GM23338 (cell line): ENCODE results near the gene LMOD3. TPM values are rescaled to one million over a fixed set of nuclear protein-coding genes. Genes with fewer than 3 reads are reported as not detected.

Source experiments
- ATAC-seq: fragments of 200-7000 bp; cut with Tn5 transposase; 3 replicates; pipeline ENCODE4 v1.9.1; 2020
- DNase-seq: peaks from one replicate; pipeline ENCODE4 v3.0.0-alpha.2; 2015; ENCODE audit warnings: low spot score
- H2AFZ ChIP-seq: fragments of 200-600 bp; sonication (generic); 2 replicates; pipeline ENCODE4 v1.8.0; 2016; ENCODE audit warnings: antibody characterized with exemption, mild to moderate bottlenecking, moderate library complexity
- H3F3A ChIP-seq: fragments of 200-600 bp; sonication (generic); replicated peaks from 2 replicates; pipeline ENCODE4 v1.8.0; 2017; ENCODE audit warnings: antibody characterized with exemption, mixed run types, low read depth
- H3K27ac ChIP-seq: fragments of 200-600 bp; sonication (generic); 2 replicates; pipeline ENCODE4 v1.6.1; 2016; ENCODE audit warnings: low read depth
- H3K27me3 ChIP-seq: fragments of 200-600 bp; sonication (generic); 2 replicates; pipeline ENCODE4 v1.8.0; 2016; ENCODE audit warnings: mild to moderate bottlenecking, mixed run types, moderate library complexity; ENCODE audit not compliant: insufficient read depth
- H3K36me3 ChIP-seq: fragments of 200-600 bp; sonication (generic); 2 replicates; pipeline ENCODE4 v1.8.0; 2016; ENCODE audit warnings: mild to moderate bottlenecking; ENCODE audit not compliant: insufficient read depth
- H3K4me1 ChIP-seq: fragments of 200-600 bp; sonication (generic); 2 replicates; pipeline ENCODE4 v1.8.0; 2016; ENCODE audit warnings: mild to moderate bottlenecking, moderate library complexity; ENCODE audit not compliant: insufficient read depth
- H3K4me2 ChIP-seq: fragments of 200-600 bp; sonication (generic); 2 replicates; pipeline ENCODE4 v1.7.1; 2017; ENCODE audit warnings: mixed run types
- H3K4me3 ChIP-seq: fragments of 200-600 bp; sonication (generic); 2 replicates; pipeline ENCODE4 v1.6.1; 2016; ENCODE audit warnings: mixed run types
- H3K79me2 ChIP-seq: fragments of 200-600 bp; sonication (generic); replicated peaks from 2 replicates; pipeline ENCODE4 v1.8.0; 2017; ENCODE audit warnings: mild to moderate bottlenecking; ENCODE audit not compliant: insufficient read depth
- H3K9me2 ChIP-seq: fragments of 200-600 bp; sonication (generic); 2 replicates; pipeline ENCODE4 v1.8.0; 2017; ENCODE audit not compliant: insufficient read depth
- H4K20me1 ChIP-seq: fragments of 200-600 bp; sonication (generic); replicated peaks from 2 replicates; pipeline ENCODE4 v1.8.0; 2017; ENCODE audit warnings: mild to moderate bottlenecking; ENCODE audit not compliant: insufficient read depth
- H3K27ac Mint-ChIP-seq: 2 replicates; pipeline ENCODE4 v1.8.0; 2020; ENCODE audit warnings: inconsistent platforms, mild to moderate bottlenecking, moderate library complexity, mixed read lengths
- H3K27me3 Mint-ChIP-seq: 3 replicates; pipeline ENCODE4 v1.8.0; 2022; ENCODE audit warnings: low read depth, mild to moderate bottlenecking, moderate library complexity, mixed read lengths, inconsistent platforms; ENCODE audit not compliant: insufficient read depth, poor library complexity
- H3K36me3 Mint-ChIP-seq: 3 replicates; pipeline ENCODE4 v1.8.0; 2021; ENCODE audit warnings: low read depth, mild to moderate bottlenecking, inconsistent platforms, moderate library complexity, mixed read lengths
- H3K4me1 Mint-ChIP-seq: 3 replicates; pipeline ENCODE4 v1.8.0; 2020; ENCODE audit warnings: mild to moderate bottlenecking, inconsistent platforms, mixed read lengths
- H3K4me3 Mint-ChIP-seq: 3 replicates; pipeline ENCODE4 v1.8.0; 2021; ENCODE audit warnings: moderate library complexity, mild to moderate bottlenecking, inconsistent platforms, mixed read lengths
- H3K9me3 Mint-ChIP-seq: 3 replicates; pipeline ENCODE4 v1.8.0; 2020; ENCODE audit warnings: moderate library complexity, mild to moderate bottlenecking, inconsistent platforms, mixed read lengths
- CREB1 ChIP-seq: fragments of 250-450 bp; sonication (Bioruptor Pico); IDR thresholded peaks from 2 replicates; pipeline ENCODE4 v1.5.0; 2020; ENCODE audit warnings: low read depth, mild to moderate bottlenecking, moderate library complexity
- POLR2AphosphoS5 ChIP-seq: IDR thresholded peaks from 2 replicates; pipeline ENCODE4 v1.6.1; 2016; ENCODE audit warnings: antibody characterized with exemption, low read depth
- STAT1 ChIP-seq: IDR thresholded peaks from one replicate; pipeline ENCODE4 v1.6.1; 2016; ENCODE audit warnings: antibody characterized with exemption; ENCODE audit not compliant: unreplicated experiment
- ZNF114 ChIP-seq: fragments of 250-450 bp; sonication (Bioruptor Pico); IDR thresholded peaks from 2 replicates; pipeline ENCODE4 v1.5.0; 2020; ENCODE audit warnings: mild to moderate bottlenecking, moderate library complexity
- polyA plus RNA-seq: library from polyadenylated mRNA; unstranded; fragments of >200 nt; fragmentation: Nextera tagmentation; extraction: Ambion mirVana; gene quantifications from 2 replicates; pipeline ENCODE4 v1.2.1, GENCODE V29; 2016
- total RNA-seq: library from RNA; depleted of rRNA; stranded (reverse); fragments of >200 nt; shearing (Covaris generic); gene quantifications from 2 replicates; pipeline ENCODE4 v1.2.3, GENCODE V29; 2014
- TF ChIP-seq, protein P1 (sequence below): IDR thresholded peaks from one replicate; pipeline ENCODE4 v1.6.1; 2018; ENCODE audit warnings: antibody characterized with exemption; ENCODE audit not compliant: unreplicated experiment
- TF ChIP-seq, protein P2 (sequence below): IDR thresholded peaks from 2 replicates; pipeline ENCODE4 v1.6.1; 2016; ENCODE audit warnings: antibody characterized with exemption

Gene LMOD3
- total and polyA plus RNA-seq, 2 experiments from 2014 or later, result 0.06 TPM; not detected in 1

DNA sequence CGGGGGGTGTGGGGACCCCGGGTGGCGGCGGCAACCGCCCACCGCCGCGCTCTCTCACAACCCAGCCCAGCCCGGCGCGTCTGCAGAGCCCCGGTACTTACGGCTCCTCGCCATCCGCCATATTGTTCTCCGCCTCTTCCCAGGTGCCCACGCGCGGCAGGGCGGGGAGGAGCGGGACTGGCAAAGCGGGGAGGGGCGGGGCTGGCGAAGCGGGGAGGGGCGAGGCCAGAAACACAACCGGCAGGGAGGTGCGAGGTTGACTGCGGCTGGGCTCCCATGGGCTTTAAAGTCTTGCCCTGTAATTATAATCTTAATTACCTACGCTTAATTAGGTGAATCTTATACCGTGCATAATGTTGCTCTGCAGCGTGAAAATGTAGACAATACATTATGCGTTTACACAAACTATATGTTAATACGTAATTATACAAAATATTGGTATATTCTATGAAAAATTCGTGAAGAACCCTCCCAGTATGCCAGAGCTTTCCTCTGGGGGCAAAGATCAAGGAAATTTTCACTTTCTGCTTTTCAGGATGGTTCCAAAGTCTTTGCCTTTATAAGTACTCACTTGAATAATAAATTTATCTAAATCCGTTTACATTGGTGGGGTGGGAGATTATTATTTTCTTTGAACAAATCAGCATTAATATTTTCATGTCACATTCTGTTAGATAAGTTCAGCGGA, 42.0 kb downstream of the LMOD3 start, which contains the start of gene UBA3:
Gene UBA3 (minus strand): TSS at position 133 of the 688 bp plus-strand sequence. CDS start 12 bp downstream, at position 121.
- Mint-ChIP-seq H3K4me3 (peak within 1 kb of the TSS; percentile 91), H3K9me3 (no peaks in the 10 kb centered on the region), H3K4me1 (peaks cover 35% of the 10 kb centered on the region), H3K36me3 (peaks cover 5% of the 10 kb centered on the region; the same call in 1 of the 3 replicates), H3K27ac (no peak within 1 kb of the TSS; the same call in 1 of the 2 replicates), H3K27me3 (no peaks in the 10 kb centered on the region)
- H4K20me1 ChIP-seq, result no peaks in the 10 kb centered on the region
- peak; percentile 82 for TF ChIP-seq POLR2AphosphoS5
- TF ChIP-seq, protein P1, sequence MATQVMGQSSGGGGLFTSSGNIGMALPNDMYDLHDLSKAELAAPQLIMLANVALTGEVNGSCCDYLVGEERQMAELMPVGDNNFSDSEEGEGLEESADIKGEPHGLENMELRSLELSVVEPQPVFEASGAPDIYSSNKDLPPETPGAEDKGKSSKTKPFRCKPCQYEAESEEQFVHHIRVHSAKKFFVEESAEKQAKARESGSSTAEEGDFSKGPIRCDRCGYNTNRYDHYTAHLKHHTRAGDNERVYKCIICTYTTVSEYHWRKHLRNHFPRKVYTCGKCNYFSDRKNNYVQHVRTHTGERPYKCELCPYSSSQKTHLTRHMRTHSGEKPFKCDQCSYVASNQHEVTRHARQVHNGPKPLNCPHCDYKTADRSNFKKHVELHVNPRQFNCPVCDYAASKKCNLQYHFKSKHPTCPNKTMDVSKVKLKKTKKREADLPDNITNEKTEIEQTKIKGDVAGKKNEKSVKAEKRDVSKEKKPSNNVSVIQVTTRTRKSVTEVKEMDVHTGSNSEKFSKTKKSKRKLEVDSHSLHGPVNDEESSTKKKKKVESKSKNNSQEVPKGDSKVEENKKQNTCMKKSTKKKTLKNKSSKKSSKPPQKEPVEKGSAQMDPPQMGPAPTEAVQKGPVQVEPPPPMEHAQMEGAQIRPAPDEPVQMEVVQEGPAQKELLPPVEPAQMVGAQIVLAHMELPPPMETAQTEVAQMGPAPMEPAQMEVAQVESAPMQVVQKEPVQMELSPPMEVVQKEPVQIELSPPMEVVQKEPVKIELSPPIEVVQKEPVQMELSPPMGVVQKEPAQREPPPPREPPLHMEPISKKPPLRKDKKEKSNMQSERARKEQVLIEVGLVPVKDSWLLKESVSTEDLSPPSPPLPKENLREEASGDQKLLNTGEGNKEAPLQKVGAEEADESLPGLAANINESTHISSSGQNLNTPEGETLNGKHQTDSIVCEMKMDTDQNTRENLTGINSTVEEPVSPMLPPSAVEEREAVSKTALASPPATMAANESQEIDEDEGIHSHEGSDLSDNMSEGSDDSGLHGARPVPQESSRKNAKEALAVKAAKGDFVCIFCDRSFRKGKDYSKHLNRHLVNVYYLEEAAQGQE, result peak; percentile 20
- TF ChIP-seq, protein P2, sequence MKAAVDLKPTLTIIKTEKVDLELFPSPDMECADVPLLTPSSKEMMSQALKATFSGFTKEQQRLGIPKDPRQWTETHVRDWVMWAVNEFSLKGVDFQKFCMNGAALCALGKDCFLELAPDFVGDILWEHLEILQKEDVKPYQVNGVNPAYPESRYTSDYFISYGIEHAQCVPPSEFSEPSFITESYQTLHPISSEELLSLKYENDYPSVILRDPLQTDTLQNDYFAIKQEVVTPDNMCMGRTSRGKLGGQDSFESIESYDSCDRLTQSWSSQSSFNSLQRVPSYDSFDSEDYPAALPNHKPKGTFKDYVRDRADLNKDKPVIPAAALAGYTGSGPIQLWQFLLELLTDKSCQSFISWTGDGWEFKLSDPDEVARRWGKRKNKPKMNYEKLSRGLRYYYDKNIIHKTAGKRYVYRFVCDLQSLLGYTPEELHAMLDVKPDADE, result no peak
- H3K79me2 ChIP-seq, result peaks cover 37% of the 10 kb centered on the region
- H3K4me2 ChIP-seq, result peak within 1 kb of the TSS; percentile 92
- ATAC-seq (peak; percentile 84), DNase-seq (peak; percentile 93)
- no peaks in the 10 kb centered on the region for H3K9me2 ChIP-seq
- no peaks in the 10 kb centered on the region for H3K36me3 ChIP-seq
- no peak within 1 kb of the TSS for H2AFZ ChIP-seq
- no peaks in the 10 kb centered on the region for H3K27me3 ChIP-seq
- 0 out of 2 replicates have a peak within 1 kb of the TSS, but pooled peaks have one; percentile 46 for H3K27ac ChIP-seq
- H3K4me3 ChIP-seq, result peak within 1 kb of the TSS; percentile 86
- peaks cover 26% of the 10 kb centered on the region for H3K4me1 ChIP-seq
- no peaks in the 10 kb centered on the region for H3F3A ChIP-seq

DNA sequence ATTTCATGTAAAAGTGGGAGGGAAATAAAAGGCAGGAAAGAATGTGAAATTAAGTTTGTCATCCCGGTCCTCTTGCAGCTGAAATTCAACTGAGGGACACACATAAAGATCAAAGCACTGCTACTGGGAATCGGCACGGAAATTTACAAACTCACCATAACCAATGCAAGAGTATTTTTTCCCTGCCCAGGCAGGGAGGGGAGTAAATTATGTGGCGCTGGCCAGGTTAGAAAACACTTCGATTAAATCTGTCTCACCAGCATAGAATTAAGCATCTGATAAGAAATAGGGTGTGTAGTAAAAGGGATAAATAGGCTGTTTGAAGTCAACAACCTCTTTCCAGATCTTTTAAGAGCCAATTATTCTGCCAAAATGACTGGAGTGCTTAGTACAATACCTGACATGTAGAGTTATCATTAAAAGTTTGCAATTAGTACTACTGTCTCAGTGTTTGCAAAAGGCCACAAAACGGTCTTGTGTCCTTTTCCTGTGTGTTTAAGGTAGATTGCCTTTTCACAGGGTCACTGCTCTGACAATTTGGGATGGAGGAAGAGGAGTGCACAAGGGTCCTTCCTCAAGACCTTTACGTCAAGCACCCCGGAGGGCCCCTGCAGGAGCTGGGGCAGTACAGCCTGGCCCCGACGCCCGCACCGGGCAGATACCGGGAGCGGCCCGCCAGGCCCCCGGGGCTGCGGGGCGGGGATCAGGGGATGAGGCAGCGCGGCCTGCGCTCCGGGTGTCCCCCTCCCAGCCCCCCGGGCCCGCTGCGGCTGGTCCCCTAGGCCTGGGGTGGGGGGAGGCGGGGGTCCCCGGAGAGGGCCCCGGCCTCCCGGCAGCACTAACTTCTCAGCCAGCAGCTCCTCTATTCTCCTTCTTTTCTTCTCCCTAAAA, 42.9 kb downstream of the LMOD3 start:
- H3K27me3 Mint-ChIP-seq, result no peaks in the 10 kb centered on the region
- peaks cover under 1% of the 10 kb centered on the region; the same call in 1 of the 2 replicates for H3K36me3 ChIP-seq
- 0 out of 2 replicates have a peak overlapping the region, but pooled peaks have one; percentile 46 for H3K27ac ChIP-seq
- peaks cover 5% of the 10 kb centered on the region; the same call in 1 of the 3 replicates for H3K36me3 Mint-ChIP-seq
- H3F3A ChIP-seq, result no peaks in the 10 kb centered on the region
- no peaks in the 10 kb centered on the region for H3K27me3 ChIP-seq
- H4K20me1 ChIP-seq, result no peaks in the 10 kb centered on the region
- H3K79me2 ChIP-seq, result peaks cover 43% of the 10 kb centered on the region
- H3K4me2 ChIP-seq, result peak overlapping the region; percentile 92
- ATAC-seq, result peak; percentile 82
- no peaks in the 10 kb centered on the region for H3K9me2 ChIP-seq
- DNase-seq, result peak; percentile 44
- H3K4me1 Mint-ChIP-seq, result peaks cover 33% of the 10 kb centered on the region
- no peak for TF ChIP-seq CREB1 (CRISPR knock-in tag)
- no peak for TF ChIP-seq ZNF114
- TF ChIP-seq STAT1, result no peak
- TF ChIP-seq, protein P1, result no peak
- H3K4me3 Mint-ChIP-seq, result peak overlapping the region; percentile 91
- no peak overlapping the region; the same call in 1 of the 2 replicates for H3K27ac Mint-ChIP-seq
- no peaks in the 10 kb centered on the region for H3K9me3 Mint-ChIP-seq
- peaks cover 26% of the 10 kb centered on the region for H3K4me1 ChIP-seq
- H2AFZ ChIP-seq, result no peak overlapping the region
- peak overlapping the region; percentile 86 for H3K4me3 ChIP-seq
